ENCODE measurements around the gene CKMT2.
A peak's percentile ranks its signal among the peaks of the same experiment; 100 is the strongest.

The CKMT2 gene

DNA sequence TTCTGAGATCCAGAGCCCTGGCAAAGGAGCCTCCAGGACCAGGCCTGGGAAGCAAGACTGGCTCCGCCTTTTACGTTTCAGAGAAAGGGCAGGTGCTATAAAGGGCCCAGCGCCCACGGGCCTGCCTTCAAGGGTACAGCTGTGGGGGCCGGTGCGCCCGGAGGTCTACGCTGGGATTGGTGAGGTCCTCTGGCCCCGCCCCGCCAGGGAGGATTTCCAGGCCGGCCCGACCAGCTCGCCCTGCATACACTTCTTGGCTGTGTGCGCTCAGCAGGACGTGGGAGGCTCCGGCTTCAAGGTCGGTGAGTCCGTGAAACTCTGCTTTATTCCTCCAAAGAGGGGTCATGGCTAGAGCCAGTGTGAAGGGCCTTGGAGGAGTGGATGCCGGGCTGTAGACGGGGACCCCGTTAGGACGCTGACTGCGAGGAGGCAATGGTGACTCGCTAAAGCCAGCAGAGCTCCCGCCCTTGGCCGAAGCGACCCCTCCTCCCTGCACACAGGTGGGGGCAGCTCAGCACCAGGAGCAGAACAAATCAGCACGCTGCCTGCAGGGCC, at the start of gene CKMT2:
CKMT2 (plus strand) TSS at position 243 of the 555 bp plus-strand sequence. CDS start 17,811 bp downstream, outside the sequence.
- DNase-seq (no peak), ATAC-seq (no peak)

- ATAC-seq (no peak), DNase-seq (no peak)
These were observed 49.0 kb upstream of the CKMT2 start for GRCh38 chr5:81183811-81184748.

DNA sequence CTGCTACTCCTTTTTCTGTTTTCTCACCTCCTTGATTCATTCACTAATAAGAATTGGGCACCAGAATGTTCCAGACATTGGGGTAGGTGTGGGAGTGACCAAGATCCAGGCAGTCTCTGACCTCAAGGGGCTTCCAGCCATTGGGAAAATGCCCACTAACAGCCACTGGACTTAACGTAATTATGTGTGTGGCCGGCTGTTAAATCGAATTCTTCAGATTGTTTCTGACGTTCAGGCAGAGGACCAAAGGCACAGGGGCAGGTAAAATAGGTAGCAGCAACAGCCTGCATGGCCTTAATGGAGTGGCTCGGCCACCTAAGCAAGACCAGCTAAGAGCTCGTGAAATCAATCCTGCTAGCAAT, 48.4 kb upstream of the CKMT2 start:
- ATAC-seq, result no peak
- no peak for DNase-seq

- DNase-seq, result no peak
- no peak for ATAC-seq
These were observed 45.2 kb upstream of the CKMT2 start for GRCh38 chr5:81187885-81188284.

DNA sequence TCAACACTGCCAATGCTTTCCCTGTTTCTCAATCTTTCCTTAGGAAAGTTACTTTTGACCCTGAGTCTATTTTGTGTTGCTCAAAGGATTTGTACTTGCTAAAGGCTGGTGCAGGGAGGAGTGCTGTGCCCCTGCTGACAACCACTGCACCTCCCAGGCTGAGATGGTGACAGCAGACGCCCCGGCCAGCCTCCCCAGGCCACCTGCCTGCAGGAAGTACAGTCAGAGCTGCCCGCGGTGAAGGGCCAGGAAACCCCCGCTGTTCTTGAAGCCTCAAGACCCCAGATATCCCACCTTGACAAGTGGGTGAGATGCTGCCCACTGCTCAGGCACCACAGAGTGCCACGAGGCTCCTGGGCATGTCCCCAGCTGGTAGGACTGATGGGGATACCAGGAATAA, 44.2 kb upstream of the CKMT2 start:
- DNase-seq (no peak), ATAC-seq (no peak)

GRCh38 chr5:81189875-81190498, 43.1 kb upstream of the CKMT2 start:
- ATAC-seq (no peak), DNase-seq (no peak)

DNA sequence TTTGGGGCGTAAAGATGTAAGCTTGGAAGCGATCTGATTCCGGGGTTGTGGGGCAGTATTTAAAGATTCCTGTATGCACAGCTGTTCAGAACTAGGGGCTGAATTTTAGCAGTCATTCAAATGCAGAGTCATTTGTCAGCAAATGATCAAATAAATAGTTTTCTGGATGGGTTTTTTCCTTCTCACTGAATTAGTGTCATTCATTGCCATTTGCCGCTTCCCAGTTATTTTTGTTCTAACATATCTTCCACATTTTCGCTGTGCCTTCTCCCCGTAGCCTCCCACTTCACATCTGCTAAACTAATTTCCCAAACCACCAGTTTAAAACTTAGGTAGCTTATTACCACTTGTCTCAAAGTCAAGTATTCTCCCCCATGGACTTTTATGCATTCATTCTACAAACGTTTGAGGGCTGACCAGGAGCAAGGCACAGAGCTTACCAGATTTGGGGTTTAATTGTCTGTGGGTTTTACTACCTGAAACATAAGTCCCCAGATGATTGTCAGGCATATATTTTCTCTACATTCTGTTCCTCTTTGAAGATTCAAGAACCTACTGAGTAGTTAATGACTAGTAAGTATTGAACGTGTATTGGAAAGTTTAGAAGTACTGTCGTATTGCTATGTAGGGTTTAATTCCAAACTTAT, 41.3 kb upstream of the CKMT2 start:
- ATAC-seq (no peak), DNase-seq (no peak)

DNA sequence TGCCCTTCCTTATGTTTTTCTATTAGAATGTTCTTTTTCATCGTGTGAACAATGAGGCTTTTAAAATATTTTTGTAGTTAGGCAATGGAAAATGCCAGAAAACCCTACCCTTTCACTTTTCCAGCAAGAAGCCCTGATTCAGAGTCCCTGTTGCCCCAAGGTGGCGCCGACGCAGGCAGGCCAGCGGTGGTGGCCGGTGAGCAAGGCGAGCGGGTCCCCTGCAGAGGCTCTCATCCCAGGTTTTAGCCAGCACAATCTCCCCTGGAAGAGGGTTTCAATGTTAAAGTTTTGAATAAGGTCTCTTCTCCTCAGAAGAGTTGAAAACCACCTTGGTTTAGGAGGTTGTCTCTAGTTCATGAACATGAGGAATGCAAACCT, 40.8 kb upstream of the CKMT2 start:
- ATAC-seq, result no peak

GRCh38 chr5:81194633-81195334, 38.3 kb upstream of the CKMT2 start:
- ATAC-seq (peak; percentile 99), DNase-seq (peak; percentile 90)

More for the DNA sequence above, 40.8 kb upstream of the CKMT2 start:
- no peak for DNase-seq

GRCh38 chr5:81195335-81195929, 37.7 kb upstream of the CKMT2 start:
- ATAC-seq (no peak), DNase-seq (no peak)

DNA sequence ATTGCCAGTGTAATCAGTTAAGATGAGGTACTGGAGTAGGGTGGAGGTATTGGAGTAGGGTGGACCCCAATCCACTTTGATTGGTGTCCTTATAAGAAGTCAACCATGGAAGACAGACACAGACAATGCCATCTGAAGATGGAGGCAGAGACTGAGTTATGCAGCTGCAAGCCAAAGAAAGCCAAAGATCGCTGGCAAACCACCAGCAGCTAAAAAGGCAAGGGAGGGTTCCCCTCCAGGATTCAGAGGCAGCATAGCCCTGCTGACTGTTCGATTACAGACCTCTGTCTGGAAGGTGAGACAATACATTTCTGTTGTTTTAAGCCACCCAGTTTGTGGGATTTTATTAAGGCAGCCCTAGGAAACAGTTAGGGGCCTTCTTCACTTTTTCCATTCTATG, 30.5 kb upstream of the CKMT2 start:
- DNase-seq (no peak), ATAC-seq (no peak)

DNA sequence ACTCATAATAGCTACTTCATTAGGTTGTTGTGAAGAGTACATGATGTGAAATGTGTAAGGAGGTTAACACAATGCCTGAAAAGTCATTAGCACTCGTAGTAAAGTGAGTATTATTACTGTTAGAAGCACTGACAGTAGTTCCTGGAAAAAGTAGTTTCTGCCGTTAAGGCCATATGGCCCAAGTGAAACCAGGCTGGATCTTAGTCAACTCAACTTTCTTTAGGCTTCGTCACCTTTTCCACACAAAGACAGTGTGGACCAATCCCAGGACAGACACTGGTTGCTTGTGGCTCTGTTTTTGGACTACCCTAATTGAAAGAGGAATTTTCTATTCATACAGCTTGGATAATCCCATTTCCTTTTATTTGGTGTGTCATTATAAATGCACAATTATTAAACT, 29.4 kb upstream of the CKMT2 start:
- no peak for DNase-seq
- no peak for ATAC-seq

- no peak for ATAC-seq
- DNase-seq, result no peak
These were observed 28.9 kb upstream of the CKMT2 start for GRCh38 chr5:81204205-81204604.

DNA sequence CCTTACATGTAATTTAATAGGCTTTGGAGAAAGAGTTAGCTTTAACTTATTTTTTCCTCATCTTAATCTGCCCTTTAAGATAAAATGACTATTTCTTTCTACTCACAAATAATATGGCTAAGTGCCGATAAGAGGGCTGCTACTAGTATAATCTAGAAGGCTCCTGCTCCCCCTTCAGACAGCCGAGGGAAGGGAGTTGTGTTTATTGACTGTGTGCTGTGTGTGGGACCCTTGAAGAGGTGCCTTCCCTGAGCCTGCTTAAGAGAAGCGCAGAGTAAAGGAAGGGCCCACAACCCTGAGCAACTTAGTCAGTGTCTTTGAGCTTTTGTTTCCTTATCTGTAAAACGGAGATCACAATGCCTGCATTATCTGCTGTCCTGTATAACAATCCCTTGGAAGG, 28.1 kb upstream of the CKMT2 start:
- no peak for ATAC-seq

DNA sequence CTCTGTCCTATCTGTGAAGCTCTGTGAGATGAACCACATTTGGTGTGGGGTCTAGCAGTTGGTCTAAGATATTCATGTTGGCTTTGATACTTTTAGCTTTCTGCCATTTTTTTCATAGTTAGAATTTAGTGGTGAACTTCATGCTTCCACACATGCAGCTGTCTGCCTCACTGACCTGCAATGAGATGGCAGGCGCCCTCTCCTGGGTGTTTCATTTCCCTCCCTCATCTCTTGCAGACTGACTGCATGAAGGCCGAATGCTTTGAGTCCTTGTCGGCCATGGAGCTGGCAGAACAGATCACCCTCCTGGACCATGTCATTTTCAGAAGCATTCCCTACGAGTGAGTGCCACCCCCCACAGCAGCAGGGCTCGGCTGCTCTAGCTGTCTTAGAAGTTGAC, 26.1 kb upstream of the CKMT2 start:
- no peak for ATAC-seq
- no peak for DNase-seq

More for the DNA sequence above, 28.1 kb upstream of the CKMT2 start:
- no peak for DNase-seq

GRCh38 chr5:81208904-81209303, 24.2 kb upstream of the CKMT2 start:
- ATAC-seq (no peak), DNase-seq (no peak)

DNA sequence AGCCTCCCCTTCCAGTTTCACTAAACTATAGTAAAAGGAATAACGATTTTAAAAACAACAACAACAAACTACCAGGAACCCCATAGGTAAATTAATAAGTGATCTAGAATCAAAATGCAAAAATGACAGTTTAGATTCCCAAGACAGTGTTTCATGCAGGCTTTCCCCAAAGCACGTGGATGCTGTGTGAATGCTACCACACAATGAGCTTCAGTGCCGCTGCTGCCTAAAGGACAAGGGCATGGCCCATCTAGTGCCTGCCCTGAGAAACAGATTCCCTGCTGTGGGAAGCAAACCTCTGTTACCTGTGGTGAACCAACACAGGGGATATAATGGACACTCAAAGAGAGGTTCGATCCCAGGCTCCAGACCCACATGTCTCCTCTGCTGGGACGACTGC, 23.7 kb upstream of the CKMT2 start:
- DNase-seq (no peak), ATAC-seq (no peak)

GRCh38 chr5:81209869-81210493, 23.1 kb upstream of the CKMT2 start:
- DNase-seq (peak; percentile 21), ATAC-seq (peak; percentile 77)

- ATAC-seq (peak; percentile 47), DNase-seq (no peak)
These were observed 20.8 kb upstream of the CKMT2 start for GRCh38 chr5:81212211-81212751.

DNA sequence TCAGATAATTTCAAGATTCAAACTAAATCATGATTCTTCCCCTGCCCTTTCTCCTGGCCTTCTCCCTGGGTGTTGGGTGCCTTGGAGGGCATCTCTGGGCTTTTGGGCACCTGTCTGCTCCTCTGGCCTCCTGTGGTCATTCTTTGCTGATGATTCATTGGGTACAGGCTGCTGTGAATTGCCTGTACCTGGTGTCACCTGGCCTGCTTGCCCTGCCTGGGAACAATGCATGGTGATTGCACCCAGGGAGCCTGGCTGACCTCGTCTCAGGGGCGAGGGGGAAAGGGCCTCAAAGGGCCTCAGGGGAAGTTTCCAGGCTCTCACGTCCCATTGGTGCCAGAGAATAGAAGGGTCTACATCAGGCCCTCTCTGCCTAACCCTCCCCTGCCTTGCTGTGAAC, 20.1 kb upstream of the CKMT2 start:
- no peak for ATAC-seq
- DNase-seq, result no peak

DNA sequence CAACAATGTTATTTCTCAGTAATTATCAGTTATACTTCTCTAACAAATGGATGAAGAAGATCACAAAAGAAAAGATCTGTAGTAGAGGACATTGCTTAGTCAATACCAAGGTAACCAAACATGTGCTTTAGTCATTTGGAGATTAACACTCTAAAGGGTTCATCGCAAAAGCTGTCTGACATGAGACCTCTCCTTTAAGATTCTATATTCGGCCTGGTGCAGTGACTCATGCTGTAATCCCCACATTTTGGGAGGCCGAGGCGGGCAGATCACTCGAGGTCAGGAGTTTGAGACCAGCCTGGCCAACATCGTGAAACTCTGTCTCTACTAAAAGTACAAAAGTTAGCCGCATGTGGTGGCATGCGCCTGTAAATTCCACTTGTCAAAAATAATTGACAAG, 18.3 kb upstream of the CKMT2 start:
- ATAC-seq (no peak), DNase-seq (no peak)
